ENCODE data around the gene RFTN2.

- TF ChIP-seq EZH2 (IDR thresholded peaks at IDR 0.05): no peak
- no peak for TF ChIP-seq POLR2AphosphoS5 (IDR thresholded peaks at IDR 0.05; ENCODE audit: borderline replicate concordance, low read depth, low read length)
- TF ChIP-seq FOXP2 (optimal IDR thresholded peaks at IDR 0.05; ENCODE audit: control extremely low read depth, extremely low read length, insufficient read depth): no peak
These were observed 17.8 kb downstream of the RFTN2 start for GRCh38 chr2:197657562-197657961.
